Endothelial cell of umbilical vein (primary cell): ENCODE results near the gene APPL2. TPM values are rescaled to one million over a fixed set of nuclear protein-coding genes. Genes with fewer than 3 reads are reported as not detected.

ENCODE experiments used
- BruUV-seq: library from RNA; stranded (reverse); fragments of 400-500 nt; replicated peaks from 2 replicates; lab custom pipeline; 2021; lab: Mats Ljungman, UMichigan
- CTCF ChIA-PET: fragments of 300-600, 350-600 bp; sonication (Branson Sonifier 250); formaldehyde crosslinking; loops from one replicate; lab custom pipeline; 2021; ENCODE audit warnings: antibody characterized with exemption, inconsistent platforms; lab: Charles Lee
- POLR2A ChIA-PET: fragments of 300-600, 350-600 bp; sonication (Branson Sonifier 250); formaldehyde crosslinking; loops from one replicate; lab custom pipeline; 2021; ENCODE audit warnings: antibody characterized with exemption, inconsistent platforms; lab: Charles Lee
- DNase-seq: peaks from one replicate; pipeline ENCODE4 v3.0.0-alpha.2; 2011; ENCODE audit warnings: low read depth, low spot score
- FAIRE-seq: peaks from 2 replicates; lab custom pipeline; 2011; peaks lifted over from hg19 to GRCh38; lab: Jason Lieb, UNC
- H2AFZ ChIP-seq: 2 replicates; pipeline ENCODE4 v1.6.0; 2012; ENCODE audit warnings: low read depth, low read length, control low read depth, inconsistent platforms
- H3K27ac ChIP-seq: 2 replicates; pipeline ENCODE4 v1.5.1; 2011; ENCODE audit warnings: low read depth, mild to moderate bottlenecking, control low read depth, low read length, moderate library complexity; ENCODE audit not compliant: insufficient read depth
- H3K27me3 ChIP-seq, 2 experiments: 2 replicates each; pipeline versions ENCODE4 v1.6.0 to v1.6.1; 2011; ENCODE audit warnings: low read length in 2 of 2, mixed read lengths in 1 of 2; ENCODE audit not compliant: control insufficient read depth in 2 of 2, insufficient read depth in 2 of 2
- H3K36me3 ChIP-seq, 2 experiments: 2 replicates in 1 of 2; 3 replicates in 1 of 2; pipeline ENCODE4 v1.5.1; 2011; ENCODE audit warnings: low read length in 2 of 2, mild to moderate bottlenecking in 1 of 2, moderate library complexity in 1 of 2; ENCODE audit not compliant: control insufficient read depth in 2 of 2, insufficient read depth in 2 of 2; ENCODE audit errors: extremely low read depth in 1 of 2
- H3K4me1 ChIP-seq: 3 replicates; pipeline ENCODE4 v1.5.1; 2011; ENCODE audit warnings: mild to moderate bottlenecking, low read length; ENCODE audit not compliant: control insufficient read depth, insufficient read depth; ENCODE audit errors: extremely low read depth
- H3K4me2 ChIP-seq: 2 replicates; pipeline ENCODE4 v1.6.1; 2011; ENCODE audit warnings: low read length, control low read depth, mixed read lengths; ENCODE audit not compliant: insufficient read depth
- H3K4me3 ChIP-seq, 3 experiments: fragments of 200-600 bp in 1 of 3; sonication (generic), shearing (Covaris generic) in 1 of 3; replicated peaks in 1 of 3; 2 replicates each; pipeline ENCODE4 v1.5.1; 2011 to 2016; ENCODE audit warnings: control low read depth in 3 of 3, low read length in 3 of 3, mild to moderate bottlenecking in 2 of 3, inconsistent platforms in 1 of 3, low read depth in 1 of 3, moderate library complexity in 1 of 3; ENCODE audit not compliant: insufficient read depth in 1 of 3
- H3K79me2 ChIP-seq: 2 replicates; pipeline ENCODE4 v1.6.0; 2012; ENCODE audit warnings: low read length, inconsistent platforms; ENCODE audit not compliant: control insufficient read depth, insufficient read depth
- H3K9ac ChIP-seq: replicated peaks from 2 replicates; pipeline ENCODE3; 2011; ENCODE audit warnings: low read length, control low read depth; ENCODE audit not compliant: insufficient read depth; ENCODE audit errors: extremely low read depth
- H3K9me1 ChIP-seq: replicated peaks from 3 replicates; pipeline ENCODE4 v1.6.0; 2011; ENCODE audit warnings: mild to moderate bottlenecking, low read length; ENCODE audit not compliant: control insufficient read depth, insufficient read depth; ENCODE audit errors: extremely low read depth
- H3K9me3 ChIP-seq: replicated peaks from 2 replicates; pipeline ENCODE4 v1.5.1; 2012; ENCODE audit warnings: low read length, inconsistent platforms; ENCODE audit not compliant: control insufficient read depth, insufficient read depth
- H4K20me1 ChIP-seq: replicated peaks from 2 replicates; pipeline ENCODE3; 2011; ENCODE audit warnings: mild to moderate bottlenecking, low read length; ENCODE audit not compliant: control insufficient read depth, insufficient read depth; ENCODE audit errors: extremely low read depth
- CTCF ChIP-seq, 2 donors: IDR thresholded peaks; 1 replicate in 1 of 2; 2 replicates in 1 of 2; pipeline ENCODE4 v1.5.1; 2011; ENCODE audit warnings: low read length in 2 of 2, mild to moderate bottlenecking in 2 of 2, moderate library complexity in 2 of 2, control low read depth in 1 of 2, inconsistent platforms in 1 of 2, low read depth in 1 of 2; ENCODE audit not compliant: insufficient read depth in 1 of 2; ENCODE audit errors: extremely low read depth in 1 of 2
- EZH2 ChIP-seq: IDR thresholded peaks from 2 replicates; pipeline ENCODE4 v1.6.1; 2012; ENCODE audit warnings: borderline replicate concordance, low read depth, mild to moderate bottlenecking, moderate library complexity, low read length, inconsistent platforms; ENCODE audit not compliant: severe bottlenecking
- FOS ChIP-seq: IDR thresholded peaks from 2 replicates; pipeline ENCODE4 v1.6.1; 2011; ENCODE audit warnings: mild to moderate bottlenecking, low read length, moderate library complexity, borderline replicate concordance; ENCODE audit not compliant: insufficient read depth
- GATA2 ChIP-seq: IDR thresholded peaks from 2 replicates; pipeline ENCODE4 v1.7.0; 2011; ENCODE audit warnings: low read depth, mild to moderate bottlenecking, moderate library complexity, mixed read lengths, low read length; ENCODE audit not compliant: insufficient read length, insufficient read depth
- JUN ChIP-seq: IDR thresholded peaks from 2 replicates; pipeline ENCODE4 v1.6.1; 2011; ENCODE audit warnings: borderline replicate concordance, low read depth; ENCODE audit not compliant: insufficient read length, insufficient read depth
- MAX ChIP-seq: IDR thresholded peaks from 2 replicates; pipeline ENCODE4 v1.6.1; 2011; ENCODE audit not compliant: insufficient read depth, insufficient read length
- MYC ChIP-seq: IDR thresholded peaks from one replicate; pipeline ENCODE4 v1.6.1; 2011; ENCODE audit warnings: mild to moderate bottlenecking, low read depth, low read length
- POLR2A ChIP-seq: IDR thresholded peaks from 2 replicates; pipeline ENCODE4 v1.6.1; 2012; ENCODE audit warnings: low read depth, mild to moderate bottlenecking, control low read depth, low read length
- POLR2AphosphoS5 ChIP-seq: IDR thresholded peaks from 2 replicates; pipeline ENCODE4 v1.6.1; 2012; ENCODE audit warnings: low read depth, mild to moderate bottlenecking, control low read depth, low read length, moderate library complexity; ENCODE audit not compliant: insufficient read depth
- dilution Hi-C: fragments of 300-500 bp; cut with MboI; formaldehyde crosslinking; loops from one replicate; pipeline ENCODE4 v1.15.0; 2019; ENCODE audit warnings: low sequenced_read_pairs; ENCODE audit not compliant: extremely low pct_ligation_motif_present
- intact Hi-C: fragments of 100-400 bp; cut with micrococcal nuclease; formaldehyde crosslinking; loops from one replicate; pipeline ENCODE4 v1.10.0; 2022
- polyA plus RNA-seq, 4 experiments: library from polyadenylated mRNA; depleted of rRNA in 3 of 4; stranded (reverse) in 3 of 4; unstranded in 1 of 4; fragments of >200 nt; gene quantifications; 2 replicates each; pipeline versions ENCODE4 v1.2.1 to v1.2.3, GENCODE V29; 2011 to 2012; ENCODE audit warnings: missing spikeins in 1 of 4
- total RNA-seq: library from RNA; stranded (reverse); gene quantifications from 2 replicates; pipeline ENCODE4 v1.2.3, GENCODE V29; 2021

Gene APPL2
- total and polyA plus RNA-seq, 2 donors (not counting 3 experiments of a cell fraction or from before 2014, with no cell fraction given): 8.1 to 21.4 TPM

GRCh38 chr12:105227879-105228278 lies 8.1 kb downstream of the APPL2 start:
- peaks cover 0 to 8% of the 10 kb centered on the region in 2 experiments for H3K36me3 ChIP-seq
- H3K27me3 ChIP-seq: no peaks in the 10 kb centered on the region
- FAIRE-seq (no peak), DNase-seq (no peak)
- H4K20me1 ChIP-seq: no peaks in the 10 kb centered on the region
- TF ChIP-seq EZH2 (no peak), CTCF (IDR thresholded peaks at IDR 0.05; ENCODE audit: extremely low read depth in 1 of 2, insufficient read depth in 1 of 2, low read depth in 1 of 2, low read length in 2 of 2) (no peak), MYC (no peak), GATA2 (no peak), POLR2AphosphoS5 (no peak), MAX (no peak), FOS (peak; percentile 45), POLR2A (no peak), JUN (no peak)
- ChIA-PET CTCF (interaction anchor here (2.4 to 2.6 kb wide), 2 partner anchors 8 to 156 kb away, joined by 8 to 12 read pairs; partner anchors contain the start of gene APPL2), POLR2A (no interaction called here)
- H3K4me3 ChIP-seq: no peak overlapping the region
- no peak overlapping the region for H3K4me2 ChIP-seq
- peaks cover 27% of the 10 kb centered on the region for H3K79me2 ChIP-seq
- intact Hi-C loops: loop anchor here (2.0 kb wide), 1 partner anchor 155 kb away; no protein-coding TSS in a partner anchor
- peak overlapping the region; percentile 46 for H3K27ac ChIP-seq
- H2AFZ ChIP-seq: no peak overlapping the region
- no peaks in the 10 kb centered on the region for H3K9me1 ChIP-seq
- peaks cover 39% of the 10 kb centered on the region for H3K4me1 ChIP-seq
- dilution Hi-C loops: no loop called here
- H3K9me3 ChIP-seq: no peaks in the 10 kb centered on the region
- H3K9ac ChIP-seq: no peak overlapping the region
- BruUV-seq: no TSS peak
